Activated CD4-positive, alpha-beta T cell treated with anti-CD3 and anti-CD28 coated beads for 4 hours (primary cell): ENCODE results near the gene HOXB2.
A peak's percentile ranks its signal among the peaks of the same experiment; 100 is the strongest.

Source experiments
- DNase-seq, 2 donors: peaks; one replicate each; pipeline ENCODE4 v3.0.0-alpha.2; 2020

The HOXB2 gene

DNA sequence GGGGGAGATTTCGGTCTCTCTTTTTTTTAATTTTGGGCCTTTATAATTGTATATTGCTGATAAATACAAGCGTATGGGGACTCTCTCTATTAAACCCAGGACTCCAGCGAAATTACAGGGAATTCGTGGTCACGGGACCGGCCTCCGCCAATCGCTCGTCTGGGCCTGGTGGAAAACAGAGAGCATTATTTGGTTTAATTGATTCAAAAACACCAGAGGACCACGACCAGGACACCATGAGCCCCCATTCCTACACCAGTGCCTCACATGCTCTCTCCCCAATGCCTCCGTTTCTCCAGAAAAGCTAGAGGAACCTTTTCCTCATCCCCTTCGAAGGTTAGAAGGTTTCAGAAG, at the start of gene HOXB2:
TSS of gene HOXB2 (minus strand) at position 88 of the 354 bp plus-strand sequence. CDS start 198 bp downstream, outside the sequence.
- no peak for DNase-seq

GRCh38 chr17:48593840-48594537, 49.1 kb upstream of the HOXB2 start:
- peak; percentile 70 to 81 for DNase-seq

DNA sequence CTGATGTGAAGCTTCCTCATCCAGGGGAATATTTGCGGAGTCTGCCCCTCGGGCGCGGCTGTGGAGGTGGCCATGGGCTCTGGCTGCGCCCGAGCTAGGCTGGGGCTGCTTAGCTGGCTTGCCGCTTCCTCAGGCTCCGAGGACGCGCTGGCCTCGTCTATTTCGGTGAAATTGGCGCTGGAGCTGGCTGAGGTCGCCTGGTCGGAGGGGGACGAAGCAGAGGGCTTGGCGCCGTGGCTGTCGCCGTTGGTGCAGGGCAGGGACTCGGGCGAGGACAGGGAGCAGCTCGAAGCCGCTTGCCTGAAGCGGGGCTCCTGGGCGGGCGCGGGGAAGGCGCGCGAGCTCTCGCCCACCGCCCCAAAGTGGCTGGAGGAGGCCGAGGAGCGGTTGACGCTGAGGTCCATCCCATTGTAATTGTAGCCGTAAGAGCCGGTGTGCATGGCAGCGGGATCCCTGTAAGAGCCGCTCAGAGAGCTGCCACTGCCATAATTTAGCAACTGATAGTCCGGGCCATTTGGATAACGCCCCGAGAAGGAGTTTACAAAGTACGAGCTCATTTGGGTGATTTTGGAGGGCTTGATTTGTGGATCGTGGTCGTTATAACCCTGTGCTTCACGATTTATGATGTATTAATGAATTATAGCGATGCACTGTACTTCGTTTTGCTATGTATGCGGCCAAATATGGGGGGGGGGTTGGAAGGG, 48.4 kb upstream of the HOXB2 start, which contains the start of gene HOXB5:
TSS of gene HOXB5 (minus strand) at position 654 of the 704 bp plus-strand sequence. CDS start at position 557, 97 bp downstream.
- DNase-seq: no peak

- DNase-seq: no peak
Observed at GRCh38 chr17:48592577-48592976, 47.7 kb upstream of the HOXB2 start.

GRCh38 chr17:48592057-48592514, 47.2 kb upstream of the HOXB2 start:
- no peak for DNase-seq

- no peak for DNase-seq
Observed at GRCh38 chr17:48591255-48592056, 46.5 kb upstream of the HOXB2 start.

GRCh38 chr17:48590607-48591161, 45.8 kb upstream of the HOXB2 start:
- DNase-seq: no peak

DNA sequence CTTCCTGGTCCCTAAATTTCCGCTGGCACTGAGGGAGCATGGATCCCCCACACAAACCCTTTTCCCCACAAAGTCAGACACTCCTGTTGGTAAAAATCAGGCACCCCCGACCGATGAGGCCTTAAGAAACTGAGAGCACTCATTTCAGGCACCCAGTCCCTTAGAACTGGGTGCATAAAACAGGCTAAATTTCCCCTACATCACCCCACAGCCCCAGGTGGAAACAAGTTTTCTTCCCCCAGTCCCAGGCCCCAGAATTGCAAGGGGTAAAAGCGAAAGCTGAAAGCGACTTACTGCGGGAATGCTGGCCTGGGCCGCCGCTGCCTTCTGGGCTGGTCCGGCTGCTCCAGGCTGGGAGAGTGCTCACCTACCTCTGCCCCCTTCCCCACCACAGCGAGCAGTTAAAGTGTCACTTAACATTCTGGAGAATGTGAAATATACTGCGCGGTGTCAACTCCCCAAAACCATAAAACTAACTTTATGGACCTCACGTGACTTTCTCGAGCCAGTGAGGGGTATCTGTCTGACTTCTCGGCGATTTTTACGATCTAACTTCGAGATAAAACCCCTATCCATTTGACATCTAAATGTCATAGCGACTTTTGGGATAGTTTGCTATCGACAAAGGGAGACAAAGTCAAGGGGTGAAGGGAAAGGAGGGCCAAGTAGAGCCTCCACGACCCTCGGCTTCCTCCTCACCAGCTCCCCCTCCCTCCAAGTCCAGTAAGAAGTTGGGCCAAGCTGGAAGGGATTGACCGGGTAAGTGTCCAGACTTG, 45.1 kb upstream of the HOXB2 start, which contains the start of gene HOXB3:
TSS of gene HOXB3 (minus strand) at position 411 of the 776 bp plus-strand sequence. CDS start 37,767 bp downstream, outside the sequence.
- no peak for DNase-seq

DNA sequence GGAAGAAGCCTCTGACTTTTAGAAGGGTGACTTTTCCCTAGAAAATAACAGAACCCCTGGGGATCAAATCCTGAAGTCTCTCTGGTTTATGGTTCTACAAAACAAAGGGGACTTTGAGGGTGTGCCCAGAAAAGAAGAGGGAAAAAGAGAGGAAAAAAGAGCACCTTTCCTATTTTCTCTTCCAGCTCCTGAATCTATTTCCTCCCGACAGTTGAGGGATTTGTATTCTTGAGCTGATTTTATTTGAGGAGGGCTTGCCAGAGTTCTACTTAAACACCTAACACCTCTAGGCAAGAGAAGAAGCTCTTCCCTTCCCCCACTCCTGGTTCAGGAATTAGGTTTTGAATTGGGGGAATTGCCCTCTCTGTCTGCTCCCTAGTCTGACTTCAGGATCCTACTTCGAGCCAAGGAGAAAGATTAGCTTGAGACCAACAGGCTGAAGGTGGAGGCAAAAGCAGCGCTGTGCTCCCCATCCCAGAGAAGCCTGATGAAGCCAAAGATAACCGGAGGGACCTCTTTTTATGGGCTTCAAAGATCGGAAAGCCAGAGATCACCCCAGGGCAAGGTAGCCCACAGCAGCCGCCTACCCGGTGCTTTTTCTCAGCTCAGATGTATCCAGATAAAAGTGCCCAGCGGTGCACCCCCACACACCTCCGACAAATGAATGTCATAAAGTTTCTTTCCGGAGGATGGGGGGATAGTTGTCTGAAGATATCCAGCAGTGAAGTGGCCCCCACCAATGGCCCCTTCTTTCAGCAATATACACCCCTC, 44.3 kb upstream of the HOXB2 start:
- DNase-seq: no peak

- DNase-seq: no peak
Observed at GRCh38 chr17:48588528-48588927, 43.6 kb upstream of the HOXB2 start.

GRCh38 chr17:48588074-48588415, 43.1 kb upstream of the HOXB2 start:
- DNase-seq: no peak

DNA sequence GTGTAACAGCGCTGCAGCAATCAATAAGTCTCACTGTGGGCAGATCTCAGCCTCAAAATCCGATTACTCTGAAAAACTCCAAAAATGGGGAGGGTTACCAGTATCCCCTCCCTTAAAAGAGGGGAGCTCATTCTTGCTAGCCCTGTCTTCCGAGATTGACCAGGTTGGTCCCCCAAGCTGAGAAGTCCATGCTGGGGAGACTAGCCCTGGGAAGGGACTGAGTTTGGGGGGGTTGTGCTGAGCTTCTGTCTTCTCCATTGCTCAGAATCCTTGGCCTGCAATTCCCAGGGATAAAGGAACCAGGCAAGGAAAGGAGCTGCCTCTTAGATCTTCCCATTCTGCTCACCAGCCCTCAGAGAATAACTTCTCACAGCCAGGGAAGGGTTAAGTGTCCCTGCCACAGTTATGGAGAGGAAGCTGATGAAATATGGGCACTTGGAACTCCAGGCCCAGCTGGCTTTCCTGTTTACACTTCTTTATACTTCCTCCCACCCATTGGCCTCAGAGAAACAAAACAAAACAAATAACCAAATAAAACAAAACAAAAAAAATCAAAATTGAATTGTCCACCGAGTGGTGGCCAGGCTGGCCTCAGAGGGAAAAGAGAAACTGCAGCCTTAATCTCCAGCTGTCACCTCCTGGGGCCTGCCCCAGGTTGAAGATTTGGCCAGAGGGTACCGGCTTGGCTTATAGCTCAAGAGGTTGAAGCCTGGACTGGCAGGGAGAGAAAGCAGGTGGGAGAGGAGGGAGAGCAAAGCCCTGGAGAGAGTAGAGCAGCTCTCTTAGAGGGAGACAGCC, 42.6 kb upstream of the HOXB2 start:
- DNase-seq: no peak

GRCh38 chr17:48586355-48587258, 41.7 kb upstream of the HOXB2 start:
- DNase-seq: peak in 1 of 2 donors; percentile 51

DNA sequence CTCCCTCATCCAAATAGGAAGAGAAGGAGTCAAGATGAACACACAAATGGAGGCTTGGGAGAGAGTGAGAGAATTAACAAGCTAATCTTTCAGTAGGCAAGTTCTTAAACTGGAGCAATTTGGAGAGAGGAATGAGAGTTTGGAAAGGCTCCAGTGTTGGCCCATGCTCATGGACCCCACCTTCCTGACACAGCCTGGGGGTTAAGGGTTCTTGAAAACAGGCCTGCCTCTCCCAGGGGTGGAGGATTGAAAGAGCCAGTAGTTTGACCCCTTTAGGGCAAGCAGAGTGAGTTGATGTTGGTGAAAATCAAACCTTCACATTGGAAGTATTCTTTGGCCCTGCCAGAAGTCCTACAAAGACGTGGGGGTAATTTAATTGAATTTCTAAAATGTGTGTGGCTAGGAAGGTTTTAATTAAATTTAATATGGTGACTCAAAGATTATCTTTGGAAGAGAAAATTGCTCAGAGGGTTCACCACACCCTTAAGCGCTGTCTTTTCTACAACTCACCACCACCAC, 39.4 kb upstream of the HOXB2 start:
- DNase-seq: no peak

DNA sequence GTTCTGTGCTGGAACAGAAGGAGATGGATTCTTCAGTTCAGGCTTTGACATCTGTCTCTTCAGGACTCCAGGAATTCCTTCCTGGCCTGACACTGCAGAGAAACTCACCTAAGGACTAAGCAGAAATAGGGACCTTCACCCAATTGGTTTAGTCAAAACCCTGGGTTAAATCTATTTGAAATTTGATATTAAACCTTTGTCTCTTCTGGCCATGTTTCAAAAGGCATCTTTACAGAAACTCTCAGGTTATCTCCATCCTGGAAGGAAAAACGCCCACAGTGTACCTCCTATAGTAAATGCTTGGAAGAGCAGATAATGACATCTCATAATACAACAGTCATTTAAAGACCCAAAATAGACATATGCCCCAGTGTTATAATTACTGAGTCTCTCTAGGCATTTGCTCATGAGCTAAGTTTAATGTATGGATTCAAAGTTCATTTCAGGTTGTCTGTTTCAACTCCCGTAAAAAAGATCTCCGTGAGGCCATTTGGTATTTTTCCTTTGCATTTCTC, 38.9 kb upstream of the HOXB2 start:
- DNase-seq: no peak

- DNase-seq: no peak
Observed at GRCh38 chr17:48582750-48583069, 37.8 kb upstream of the HOXB2 start.

- no peak for DNase-seq
Observed at GRCh38 chr17:48579760-48580554, 35.0 kb upstream of the HOXB2 start.

DNA sequence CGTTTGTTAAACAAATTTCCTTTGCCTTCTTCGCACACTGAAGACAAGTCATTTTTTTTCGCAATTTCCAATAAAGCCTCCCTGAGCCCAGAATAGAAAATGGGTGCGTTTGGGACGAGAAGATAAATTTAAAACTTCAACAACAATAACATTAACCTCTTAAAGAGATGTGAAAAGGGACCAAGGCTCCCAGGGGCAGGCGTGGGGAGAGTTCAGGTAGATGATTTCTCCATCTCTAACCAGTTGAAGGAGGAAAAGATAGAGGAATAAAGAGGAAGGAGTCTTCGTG, 34.5 kb upstream of the HOXB2 start:
- DNase-seq: no peak
